GM18511 (cell line): ENCODE results near the gene MSI2.
"Not testable (repeated sequence)": the region's sequence is repeated elsewhere in the genome, so short reads cannot be mapped to it uniquely, and the experiment has no call there.

Experiments used
- ATAC-seq: cut with Tn5 transposase; IDR thresholded peaks from one replicate; pipeline ENCODE4 v1.9.1; 2021; ENCODE audit warnings: mild to moderate bottlenecking, moderate library complexity; ENCODE audit not compliant: unreplicated experiment

MSI2 gene

GRCh38 chr17:57490111-57490845 lies 234.0 kb downstream of the MSI2 start:
- ATAC-seq, result no peak

- ATAC-seq, result no peak
Observed at GRCh38 chr17:57490890-57491289, 234.6 kb downstream of the MSI2 start.

- no peak for ATAC-seq
Observed at GRCh38 chr17:57493171-57493570, 236.8 kb downstream of the MSI2 start.

GRCh38 chr17:57493625-57494024 lies 237.3 kb downstream of the MSI2 start:
- no peak for ATAC-seq

- ATAC-seq, result no peak
Observed at GRCh38 chr17:57494443-57494842, 238.1 kb downstream of the MSI2 start.

GRCh38 chr17:57495771-57496170 lies 239.4 kb downstream of the MSI2 start:
- no peak for ATAC-seq

- ATAC-seq, result no peak
Observed at GRCh38 chr17:57496382-57496781, 240.1 kb downstream of the MSI2 start.

- no peak for ATAC-seq
Observed at GRCh38 chr17:57498443-57498842, 242.1 kb downstream of the MSI2 start.

GRCh38 chr17:57499221-57499620 lies 242.9 kb downstream of the MSI2 start:
- ATAC-seq, result not testable (repeated sequence)

GRCh38 chr17:57499648-57500049 lies 243.3 kb downstream of the MSI2 start:
- ATAC-seq, result no peak

GRCh38 chr17:57501016-57501415 lies 244.7 kb downstream of the MSI2 start:
- ATAC-seq, result no peak

- ATAC-seq, result no peak
Observed at GRCh38 chr17:57502022-57502421, 245.7 kb downstream of the MSI2 start.

- ATAC-seq, result no peak
Observed at GRCh38 chr17:57502811-57503241, 246.5 kb downstream of the MSI2 start.

GRCh38 chr17:57504208-57504607 lies 247.9 kb downstream of the MSI2 start:
- no peak for ATAC-seq

- ATAC-seq, result no peak
Observed at GRCh38 chr17:57505841-57506773, 249.8 kb downstream of the MSI2 start.

GRCh38 chr17:57506774-57507127 lies 250.4 kb downstream of the MSI2 start:
- ATAC-seq, result no peak

GRCh38 chr17:57507828-57508227 lies 251.5 kb downstream of the MSI2 start:
- no peak for ATAC-seq

GRCh38 chr17:57508671-57509070 lies 252.3 kb downstream of the MSI2 start:
- ATAC-seq, result no peak

GRCh38 chr17:57511475-57512123 lies 255.3 kb downstream of the MSI2 start:
- no peak for ATAC-seq

- no peak for ATAC-seq
Observed at GRCh38 chr17:57512258-57512657, 255.9 kb downstream of the MSI2 start.

GRCh38 chr17:57512691-57513090 lies 256.4 kb downstream of the MSI2 start:
- no peak for ATAC-seq

GRCh38 chr17:57513569-57513968 lies 257.2 kb downstream of the MSI2 start:
- ATAC-seq, result no peak
